Epithelial cell of proximal tubule (primary cell): ENCODE data around the gene PKD2. TPM values are rescaled to one million over a fixed set of nuclear protein-coding genes. Genes with fewer than 3 reads are reported as not detected.

Source experiments
- DNase-seq: peaks from one replicate; pipeline ENCODE4 v3.0.0-alpha.2; 2011; ENCODE audit warnings: low read depth
- H3K4me3 ChIP-seq: 2 replicates; pipeline ENCODE4 v1.5.1; 2011; ENCODE audit warnings: low read depth, mild to moderate bottlenecking, low read length
- CTCF ChIP-seq: conservative IDR thresholded peaks from 2 replicates; pipeline ENCODE4 v1.5.1; 2012; ENCODE audit warnings: low read depth, mild to moderate bottlenecking, low read length
- total RNA-seq: library from RNA; depleted of rRNA; stranded (reverse); fragments of >200 nt; gene quantifications from 2 replicates; pipeline ENCODE4 v1.2.3, GENCODE V29; 2015

The PKD2 gene
- total RNA-seq, 1 donor from 2014 or later = 14.1 TPM

- no peak for DNase-seq
- no peak overlapping the region for H3K4me3 ChIP-seq
- no peak for TF ChIP-seq CTCF
Measured at GRCh38 chr4:88080626-88081025, 73.2 kb downstream of the PKD2 start.

GRCh38 chr4:88087004-88087403, 79.6 kb downstream of the PKD2 start:
- no peak for TF ChIP-seq CTCF
- DNase-seq = no peak
- no peak overlapping the region for H3K4me3 ChIP-seq

GRCh38 chr4:88090898-88091297, 83.5 kb downstream of the PKD2 start:
- DNase-seq = no peak
- no peak overlapping the region for H3K4me3 ChIP-seq
- no peak for TF ChIP-seq CTCF

- no peak for DNase-seq
- no peak overlapping the region for H3K4me3 ChIP-seq
- TF ChIP-seq CTCF = no peak
Measured at GRCh38 chr4:88091378-88091777, 83.9 kb downstream of the PKD2 start.

- no peak for DNase-seq
- no peak for TF ChIP-seq CTCF
- no peak overlapping the region for H3K4me3 ChIP-seq
Measured at GRCh38 chr4:88093874-88094273, 86.4 kb downstream of the PKD2 start.

- no peak for TF ChIP-seq CTCF
- H3K4me3 ChIP-seq = no peak overlapping the region
- DNase-seq = no peak
Measured at GRCh38 chr4:88097301-88097700, 89.9 kb downstream of the PKD2 start.

GRCh38 chr4:88097781-88098180, 90.3 kb downstream of the PKD2 start:
- no peak for TF ChIP-seq CTCF
- no peak for DNase-seq
- no peak overlapping the region for H3K4me3 ChIP-seq
